ENCODE data around the gene DSTN.

DSTN gene

GRCh38 chr20:17545127-17545526 lies 24.7 kb upstream of the DSTN start:
- no peak for DNase-seq (ENCODE audit: low read depth, low spot score)

- no peak for DNase-seq (ENCODE audit: low read depth, low spot score)
Observed at GRCh38 chr20:17549131-17549530, 20.7 kb upstream of the DSTN start.

- no peak for DNase-seq (ENCODE audit: low read depth, low spot score)
Observed at GRCh38 chr20:17555106-17555505, 14.8 kb upstream of the DSTN start.

- DNase-seq (ENCODE audit: low read depth, low spot score): no peak
Observed at GRCh38 chr20:17556837-17557674, 12.8 kb upstream of the DSTN start.

DNA sequence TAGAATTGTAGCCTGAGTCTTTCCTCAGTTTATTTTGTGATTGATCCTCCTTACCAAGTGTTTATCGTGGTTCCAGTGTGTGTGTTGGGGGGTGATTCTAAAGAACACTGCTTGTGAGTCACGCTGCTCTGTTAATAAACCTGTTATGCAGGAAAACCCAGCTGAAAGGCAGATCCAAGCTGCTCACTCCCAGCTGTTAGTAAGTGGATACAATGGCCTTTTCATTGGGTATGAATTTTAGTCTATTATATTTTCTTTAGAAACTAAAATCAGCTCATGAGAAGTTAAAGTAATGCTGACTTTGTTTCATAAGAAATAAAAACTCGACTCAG lies 12.2 kb upstream of the DSTN start:
- no peak for DNase-seq (ENCODE audit: low read depth, low spot score)

DNA sequence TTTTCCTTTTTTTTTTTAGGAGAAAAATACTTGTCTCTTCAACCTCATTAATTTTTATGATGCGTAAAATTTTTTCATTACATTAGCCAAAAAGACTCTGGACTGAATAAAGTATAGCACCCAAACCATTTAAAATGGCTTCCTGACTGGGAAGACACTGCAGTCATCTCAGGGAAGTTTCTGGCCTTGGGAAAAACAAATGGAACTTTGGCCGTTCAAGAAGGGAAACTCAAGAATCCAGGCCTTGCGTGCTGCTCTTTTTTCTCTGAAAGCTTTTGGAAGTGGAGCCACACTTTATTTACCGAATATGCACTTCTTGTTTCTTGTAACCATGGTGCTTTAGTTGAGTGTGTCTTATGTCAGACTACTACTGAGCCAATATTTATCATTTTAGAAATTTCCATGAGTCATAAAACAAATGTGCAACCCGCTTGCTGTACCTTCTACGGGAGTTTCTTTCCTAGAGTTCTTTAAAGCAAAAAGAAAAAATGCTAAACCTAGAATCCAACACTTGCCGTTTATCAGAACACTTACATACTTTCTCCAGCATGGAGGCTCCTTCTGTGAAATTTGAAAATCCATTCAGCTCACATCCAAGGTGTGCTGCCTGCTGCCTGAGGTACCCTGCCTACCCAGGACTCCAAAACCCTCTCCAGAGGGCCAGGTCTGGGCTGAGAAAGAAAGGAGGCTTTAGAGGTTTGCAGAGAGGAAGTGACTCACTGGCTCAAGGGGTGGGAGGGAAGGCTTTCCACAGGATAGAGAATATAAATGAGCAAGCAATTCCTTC lies 11.5 kb upstream of the DSTN start:
- no peak for DNase-seq (ENCODE audit: low read depth, low spot score)

- DNase-seq (ENCODE audit: low read depth, low spot score): no peak
Observed at GRCh38 chr20:17558941-17559304, 11.0 kb upstream of the DSTN start.

DNA sequence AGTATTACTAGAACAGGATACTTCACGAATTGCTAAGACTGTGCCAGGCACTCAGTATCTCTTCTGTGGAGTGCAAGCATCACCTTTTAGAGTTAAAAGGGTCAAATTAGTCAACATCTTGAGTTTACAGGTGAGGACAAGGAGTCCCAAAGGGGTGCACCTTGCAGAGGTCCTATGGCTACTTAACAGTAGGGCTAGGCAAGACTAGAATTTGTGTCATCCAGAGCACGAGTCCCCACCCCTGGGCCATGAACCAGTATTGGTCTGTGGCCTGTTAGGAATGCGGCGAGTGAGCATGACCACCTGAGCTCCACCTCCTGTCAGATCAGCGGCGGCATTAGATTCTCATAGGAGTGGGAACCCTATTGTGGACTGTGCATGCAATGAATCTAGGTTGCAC lies 10.5 kb upstream of the DSTN start:
- DNase-seq (ENCODE audit: low read depth, low spot score): no peak

- no peak for DNase-seq (ENCODE audit: low read depth, low spot score)
Observed at GRCh38 chr20:17560344-17561074, 9.4 kb upstream of the DSTN start.

DNA sequence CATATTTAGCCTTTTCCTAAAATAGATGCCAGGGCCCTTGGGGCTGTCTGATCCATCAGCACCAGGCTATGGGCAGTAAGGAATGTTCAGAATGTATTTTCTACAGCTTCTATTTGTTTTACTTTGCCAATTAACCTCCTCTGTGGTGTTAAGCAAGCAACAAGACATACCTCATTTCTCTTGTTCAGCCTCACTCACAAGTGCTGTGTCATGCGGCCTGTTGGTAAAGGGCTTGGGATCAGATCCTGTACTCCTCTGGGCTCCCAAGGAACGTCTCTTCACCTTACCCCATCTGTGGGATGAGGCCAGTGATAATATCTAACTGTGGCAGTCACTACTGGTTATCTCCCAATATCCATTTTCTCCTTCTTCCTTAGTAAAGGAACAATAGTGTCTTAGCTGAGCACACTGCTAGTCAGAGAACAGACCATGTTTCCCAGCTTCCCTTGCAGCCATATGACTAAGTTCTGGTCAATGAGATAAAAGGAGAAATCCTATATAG lies 7.0 kb upstream of the DSTN start:
- DNase-seq (ENCODE audit: low read depth, low spot score): no peak

GRCh38 chr20:17565169-17565845 lies 4.6 kb upstream of the DSTN start:
- no peak for DNase-seq (ENCODE audit: low read depth, low spot score)

DNA sequence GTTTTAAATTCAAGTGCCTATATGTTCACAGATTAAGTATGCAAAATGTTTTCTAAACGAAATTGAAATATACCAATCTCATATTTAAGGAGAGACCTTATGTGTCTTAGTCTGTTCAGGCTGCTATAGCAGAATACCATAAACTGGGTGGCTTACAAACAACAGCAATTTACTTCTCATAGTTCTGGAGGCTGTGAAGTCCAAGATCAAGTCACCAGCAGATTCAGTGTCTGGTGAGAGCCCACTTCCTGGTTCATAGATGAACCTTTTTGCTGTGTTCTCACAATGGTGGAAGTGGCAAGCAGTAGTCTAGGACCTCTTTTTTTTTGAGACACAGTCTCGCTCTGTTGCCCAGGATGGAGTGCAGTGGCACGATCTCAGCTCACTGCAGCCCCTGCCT lies 3.5 kb upstream of the DSTN start:
- DNase-seq (ENCODE audit: low read depth, low spot score): no peak

DNA sequence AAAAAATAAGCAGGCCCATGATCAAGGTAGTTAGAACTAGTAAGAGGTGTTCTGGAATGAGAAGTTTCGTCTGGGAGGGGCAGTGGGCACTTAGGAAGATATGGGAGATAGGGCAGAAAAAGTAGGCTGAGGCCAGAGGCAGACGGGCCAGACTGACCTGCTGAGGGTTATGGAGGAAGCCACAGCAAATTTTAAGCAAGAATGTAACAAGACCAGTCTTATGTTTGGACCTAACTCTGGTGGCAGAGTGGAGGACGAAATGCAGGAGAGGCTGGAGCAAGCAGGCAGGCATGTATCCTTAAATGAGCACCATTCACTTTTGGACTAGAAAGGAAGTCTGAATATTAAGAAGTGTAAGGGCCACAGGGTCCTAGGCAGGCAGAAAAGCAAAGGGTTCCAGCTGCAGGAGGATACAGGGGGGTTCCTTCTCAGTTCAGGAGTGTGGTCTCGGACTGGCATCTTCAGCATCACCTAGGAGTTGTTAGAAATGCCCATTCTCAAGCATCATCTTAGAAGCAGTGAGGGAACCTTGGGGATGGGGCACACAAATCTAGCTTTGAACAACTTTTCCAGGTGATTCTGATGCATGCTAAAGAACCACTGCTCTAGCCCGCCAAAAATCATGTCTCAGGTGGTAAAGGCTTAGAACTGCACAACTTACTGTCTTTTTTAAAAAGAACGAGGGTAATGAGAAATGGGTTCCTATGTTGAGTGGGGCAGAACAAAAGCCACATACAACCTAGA lies 1.7 kb upstream of the DSTN start:
- no peak for DNase-seq (ENCODE audit: low read depth, low spot score)

DNA sequence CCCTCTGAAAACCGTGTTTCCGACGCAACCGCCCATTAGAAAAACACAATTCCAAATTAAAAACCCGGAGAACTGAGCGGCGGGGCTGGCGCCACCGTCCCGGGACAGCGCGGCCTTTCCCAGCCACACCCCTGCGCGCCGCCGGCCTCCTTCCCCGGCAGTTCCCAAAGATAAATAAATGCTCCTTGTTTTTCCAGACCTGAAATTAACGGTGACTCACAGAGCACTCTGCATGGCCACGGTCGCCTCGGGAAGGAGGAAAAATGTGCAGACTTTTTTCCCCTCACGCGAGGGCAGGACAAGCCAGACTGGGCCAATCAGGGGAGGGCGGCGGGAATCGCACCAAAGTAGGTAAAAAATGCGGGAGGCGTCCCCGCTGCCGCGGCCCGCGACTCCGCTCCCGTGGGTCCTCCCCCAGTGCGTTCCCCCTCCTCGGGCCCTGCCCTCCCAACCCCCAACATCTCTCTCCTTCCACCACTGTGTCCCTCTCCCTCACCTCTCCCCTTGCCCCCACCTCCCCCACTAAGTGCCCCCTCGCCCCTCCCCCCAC lies 828 bp upstream of the DSTN start:
- no peak for DNase-seq (ENCODE audit: low read depth, low spot score)

DNA sequence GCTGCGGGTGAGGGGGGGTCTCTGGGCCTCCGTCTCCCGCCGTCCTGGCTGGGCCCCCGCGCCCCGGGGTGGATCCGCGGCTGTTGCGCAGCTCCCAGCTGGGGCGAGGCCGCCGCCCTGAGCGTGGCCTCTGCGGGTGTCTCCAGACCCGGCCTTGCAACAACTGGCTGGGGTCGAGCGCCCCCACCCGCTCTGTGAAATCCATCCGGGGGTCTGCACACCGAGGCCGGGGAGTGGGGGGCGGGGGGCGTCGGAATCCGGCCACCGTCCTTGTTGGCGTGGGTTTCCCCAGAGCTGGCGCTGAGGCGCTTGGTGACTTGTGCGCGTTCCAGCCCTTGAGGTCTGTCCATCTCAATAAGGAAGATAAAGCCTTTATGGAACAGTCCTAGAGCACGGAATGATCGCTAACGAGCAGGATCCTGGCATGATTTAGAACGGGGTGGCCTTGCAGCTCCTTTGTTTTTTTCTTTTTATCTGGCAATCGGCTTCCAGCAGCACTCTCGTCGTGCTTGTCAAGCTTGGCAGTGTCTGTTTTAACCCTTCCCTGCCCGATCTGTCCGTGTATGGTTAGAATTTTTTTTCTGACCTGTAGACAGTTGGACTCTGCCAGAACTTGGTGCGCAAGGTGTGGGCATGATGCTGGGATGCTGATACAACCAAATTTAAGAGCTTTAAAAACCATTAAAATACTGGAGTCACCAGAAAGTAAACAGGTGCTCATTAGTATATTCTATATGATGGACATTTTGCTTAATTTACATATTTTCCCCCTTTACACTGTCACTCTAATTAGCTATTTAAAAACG lies 675 bp downstream of the DSTN start:
- no peak for DNase-seq (ENCODE audit: low read depth, low spot score)

DNA sequence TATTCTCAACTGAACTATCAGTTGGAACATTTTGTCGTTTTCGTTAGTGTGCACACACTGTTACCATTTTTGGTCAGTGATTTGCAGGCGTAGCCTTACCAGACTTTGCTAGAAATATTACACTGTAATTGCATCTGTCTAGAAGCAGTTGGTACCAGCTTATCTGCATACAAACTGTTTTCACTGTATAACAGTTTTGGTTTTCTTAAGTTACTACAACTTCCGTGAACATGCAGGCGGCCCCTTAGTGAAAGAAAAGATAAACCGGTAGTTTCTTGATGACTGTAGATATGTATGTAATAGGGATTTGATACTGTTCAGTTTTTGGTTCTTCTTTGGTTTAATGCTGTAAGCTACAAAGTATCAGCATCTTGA lies 1.3 kb downstream of the DSTN start:
- no peak for DNase-seq (ENCODE audit: low read depth, low spot score)

GRCh38 chr20:17572034-17572638 lies 2.3 kb downstream of the DSTN start:
- no peak for DNase-seq (ENCODE audit: low read depth, low spot score)

GRCh38 chr20:17573463-17573862 lies 3.6 kb downstream of the DSTN start:
- no peak for DNase-seq (ENCODE audit: low read depth, low spot score)

- DNase-seq (ENCODE audit: low read depth, low spot score): no peak
Observed at GRCh38 chr20:17576215-17576614, 6.3 kb downstream of the DSTN start.
